Measurements from ENCODE around the gene PAPPA.

PAPPA gene

GRCh38 chr9:116187570-116188170 is 34.1 kb downstream of the PAPPA start:
- DNase-seq = no peak

- DNase-seq = no peak
Measured at GRCh38 chr9:116189683-116190082, 36.1 kb downstream of the PAPPA start.

GRCh38 chr9:116190637-116191396 is 37.2 kb downstream of the PAPPA start:
- no peak for DNase-seq

DNA sequence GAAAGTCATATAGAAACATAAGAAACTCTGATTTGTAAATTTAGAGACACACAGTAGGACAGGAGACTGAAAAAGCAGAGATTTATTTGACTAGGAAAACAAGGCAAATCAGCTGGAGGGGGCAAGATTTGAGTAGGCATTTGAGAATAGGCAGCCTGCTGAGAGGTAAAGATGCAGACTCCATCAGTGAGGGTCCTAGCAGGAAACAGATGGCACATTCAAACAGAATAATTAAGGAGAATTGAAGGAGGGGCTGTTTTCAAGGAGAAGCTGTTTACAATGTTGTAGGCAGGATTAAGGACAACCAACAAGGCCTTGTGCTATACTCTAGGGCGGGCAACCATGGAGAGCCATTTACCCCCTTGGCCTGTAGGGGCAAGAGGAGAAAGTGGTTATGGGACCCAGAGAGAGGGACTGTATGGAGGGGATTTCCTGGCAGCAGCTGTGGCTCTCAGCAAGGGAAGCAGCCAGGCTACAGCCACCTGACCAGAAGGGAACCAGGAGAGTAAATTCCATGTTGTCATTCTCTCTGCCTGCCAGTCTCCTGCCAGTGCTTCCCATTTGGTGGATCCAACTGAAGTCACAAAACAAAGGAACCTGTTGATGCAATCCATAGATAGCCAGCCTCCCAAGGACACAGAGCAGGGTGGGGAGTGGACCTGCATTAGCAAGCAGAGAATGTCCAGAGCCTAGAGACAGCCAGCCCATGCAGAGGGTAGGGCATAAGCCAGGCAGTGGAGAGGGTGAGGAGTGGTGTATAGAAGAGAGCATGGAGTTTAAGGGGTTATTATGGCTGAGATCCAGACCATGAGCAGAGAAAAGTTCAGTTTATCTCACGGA is 38.2 kb downstream of the PAPPA start:
- no peak for DNase-seq

DNA sequence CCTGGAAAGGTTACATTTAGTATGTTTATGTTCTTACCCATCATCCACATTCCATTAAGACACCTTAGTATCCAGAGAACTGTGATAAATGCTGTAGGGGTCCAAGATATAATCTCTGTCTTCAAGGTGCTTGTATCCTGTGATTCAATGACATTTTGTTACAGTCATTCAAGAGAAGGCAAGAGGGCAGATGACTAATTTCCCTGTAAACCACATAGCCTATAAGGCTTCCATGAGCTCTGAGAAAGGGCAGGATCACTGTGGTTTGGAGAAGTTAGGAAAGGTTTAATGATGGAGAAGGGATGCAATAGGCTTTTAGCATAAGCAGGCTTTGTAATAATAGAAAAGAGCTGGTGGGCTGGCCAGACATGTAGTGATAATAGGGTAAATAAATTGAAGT is 40.0 kb downstream of the PAPPA start:
- no peak for DNase-seq

DNA sequence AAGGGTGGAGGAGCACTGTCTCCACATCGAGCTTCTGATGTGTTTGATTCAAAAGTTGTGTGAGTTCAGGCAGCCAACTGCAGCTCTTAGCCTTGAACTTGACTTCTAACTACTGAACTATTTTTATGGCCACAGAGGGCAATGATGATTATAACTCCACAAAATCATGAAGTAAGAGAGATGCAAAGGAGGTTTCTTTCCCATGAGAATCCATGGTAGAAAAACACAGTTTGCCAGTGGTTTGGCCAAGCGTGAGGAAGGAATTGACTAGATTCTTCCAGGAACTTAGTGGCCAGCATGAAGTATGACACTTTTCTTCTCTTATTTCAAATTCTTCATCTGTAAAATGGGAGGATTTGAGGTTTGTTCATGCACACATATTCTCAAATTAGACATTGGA is 43.2 kb downstream of the PAPPA start:
- DNase-seq = no peak

DNA sequence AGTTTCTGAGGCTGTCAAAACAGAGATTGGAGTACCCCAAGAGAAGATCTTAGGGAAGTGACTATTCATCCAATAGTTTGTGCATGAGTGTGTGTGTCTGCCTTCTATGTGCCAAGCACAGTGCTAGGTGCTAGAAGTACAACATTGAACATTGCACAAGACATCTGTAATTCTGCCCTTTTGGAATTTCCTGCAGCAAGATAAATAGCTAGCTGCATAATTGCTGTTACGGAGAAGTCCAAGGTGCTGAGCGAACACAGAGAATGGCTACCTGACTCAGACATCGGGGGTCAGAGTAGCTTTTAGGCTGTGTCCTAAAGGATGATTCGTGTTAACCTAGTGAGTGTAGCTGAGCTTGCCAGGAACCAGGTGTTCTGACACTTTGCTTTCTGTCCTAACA is 44.8 kb downstream of the PAPPA start:
- no peak for DNase-seq

GRCh38 chr9:116202219-116202912 is 48.8 kb downstream of the PAPPA start:
- DNase-seq = no peak

DNA sequence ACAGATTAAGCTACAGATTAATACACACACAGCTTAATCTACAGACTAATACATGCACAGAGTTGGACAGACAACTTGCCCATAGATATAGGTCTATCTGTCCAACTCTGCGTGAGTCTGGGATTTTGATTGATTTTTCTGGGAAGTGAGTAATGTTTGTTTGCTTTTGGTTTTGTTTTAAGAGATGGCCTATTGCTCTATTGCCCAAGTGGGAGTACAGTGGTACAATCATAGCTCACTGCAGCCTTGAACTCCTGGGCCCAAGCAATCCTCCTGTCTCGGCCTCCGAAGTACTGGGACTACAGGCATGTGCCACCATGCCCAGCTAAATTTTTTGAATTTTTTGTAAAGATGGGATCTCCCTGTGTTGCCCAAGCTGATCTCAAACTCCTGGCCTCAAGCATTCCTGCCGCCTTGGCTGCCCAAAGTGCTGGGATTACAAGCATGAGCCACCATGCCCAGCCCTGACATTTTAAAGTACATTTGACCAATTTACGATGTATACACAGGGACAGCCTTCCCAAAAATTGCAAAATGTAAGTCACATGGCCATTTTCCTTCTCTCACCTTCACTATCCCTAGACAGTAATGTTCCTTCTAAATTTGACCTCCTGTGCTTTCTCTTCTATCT is 50.8 kb downstream of the PAPPA start:
- no peak for DNase-seq

- no peak for DNase-seq
Measured at GRCh38 chr9:116207371-116208111, 54.0 kb downstream of the PAPPA start.

GRCh38 chr9:116208417-116209232 is 55.0 kb downstream of the PAPPA start:
- DNase-seq = no peak

GRCh38 chr9:116209414-116210116 is 56.0 kb downstream of the PAPPA start:
- no peak for DNase-seq

GRCh38 chr9:116212986-116213692 is 59.5 kb downstream of the PAPPA start:
- DNase-seq = no peak

GRCh38 chr9:116213693-116214047 is 60.1 kb downstream of the PAPPA start:
- DNase-seq = no peak

DNA sequence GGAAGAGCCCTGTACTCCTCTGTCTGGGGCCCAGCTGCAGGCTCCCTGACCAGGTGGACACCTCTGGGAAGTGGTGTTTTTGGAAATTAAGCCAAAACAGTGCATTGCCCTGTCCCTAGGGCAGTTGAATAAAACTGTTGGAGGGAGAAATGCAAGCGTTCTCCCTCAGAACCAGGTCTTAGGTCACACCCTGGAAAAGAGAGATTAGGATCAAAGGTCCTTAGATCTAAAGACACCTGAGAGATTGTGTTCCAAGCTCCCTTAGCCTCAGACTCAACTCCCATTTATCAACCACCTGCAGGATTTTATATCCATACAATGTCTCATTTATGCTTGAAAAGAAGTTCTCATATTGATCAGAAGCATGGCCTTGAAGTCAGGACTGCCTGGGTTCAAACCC is 64.8 kb downstream of the PAPPA start:
- DNase-seq = no peak

- no peak for DNase-seq
Measured at GRCh38 chr9:116219686-116220085, 66.1 kb downstream of the PAPPA start.

DNA sequence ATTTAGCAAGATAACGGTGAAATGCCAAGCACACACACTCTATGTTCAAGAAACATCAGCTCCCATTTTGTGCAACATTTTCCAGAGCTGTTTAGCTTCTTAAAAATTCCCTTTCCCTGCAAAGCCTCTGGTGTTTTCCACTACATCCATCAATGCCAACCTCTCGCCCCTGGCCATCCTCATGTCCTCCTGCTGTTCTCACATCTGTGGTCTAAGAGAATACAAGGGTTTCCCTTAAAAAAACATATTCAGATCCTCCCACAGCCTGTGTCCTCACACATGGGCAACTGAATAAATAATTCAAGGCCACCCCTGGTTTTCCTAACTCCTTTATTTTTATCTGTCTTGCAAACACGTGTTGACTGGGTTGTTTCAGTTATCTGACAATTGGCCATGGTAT is 70.3 kb downstream of the PAPPA start:
- DNase-seq = no peak

DNA sequence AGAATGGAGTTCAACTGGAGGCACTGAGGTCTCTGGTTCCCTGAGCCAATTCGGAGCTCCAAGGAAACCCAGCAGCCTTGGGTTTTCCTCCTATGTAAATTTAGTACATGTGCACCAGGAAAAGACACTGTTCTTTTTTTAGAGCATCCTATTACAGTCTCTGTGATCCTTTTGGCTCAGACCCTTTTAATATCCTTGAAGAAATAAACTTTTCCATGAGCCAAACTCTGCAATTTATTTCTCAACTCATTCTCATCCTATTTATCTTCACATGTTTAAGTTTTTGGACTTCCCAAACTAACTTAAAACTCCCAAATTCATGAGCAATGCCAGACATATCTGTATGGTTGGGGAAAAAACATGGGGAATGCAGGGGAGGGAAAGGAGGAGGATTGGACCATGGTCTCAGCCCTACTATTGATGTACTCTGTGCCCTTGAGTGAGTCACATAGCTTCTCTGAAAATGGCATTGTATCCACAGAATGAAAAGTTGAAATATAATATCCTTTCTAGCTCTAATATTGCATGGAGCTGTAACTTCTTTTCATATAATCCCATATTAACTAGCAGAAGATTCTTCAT is 76.6 kb downstream of the PAPPA start:
- no peak for DNase-seq

GRCh38 chr9:116232424-116233159 is 79.0 kb downstream of the PAPPA start:
- DNase-seq = no peak

All from CD4-positive, alpha-beta T cell treated with Interferon gamma for 1 hour (primary cell).